Mesothelial cell of epicardium (in vitro differentiated cells): Measurements from ENCODE around the gene GIMAP8. TPM values are rescaled to one million over a fixed set of nuclear protein-coding genes. Genes with fewer than 3 reads are reported as not detected.
"Not testable (repeated sequence)": the region's sequence is repeated elsewhere in the genome, so short reads cannot be mapped to it uniquely, and the experiment has no call there.

Source experiments
- DNase-seq, 2 experiments: peaks; one replicate each; pipeline ENCODE4 v3.0.0; 2021; ENCODE audit warnings: low spot score in 2 of 2; ENCODE audit not compliant: unreplicated experiment in 2 of 2
- H3K27ac Mint-ChIP-seq: 2 replicates; pipeline ENCODE4 v1.8.0; 2021; ENCODE audit warnings: mixed read lengths
- H3K27me3 Mint-ChIP-seq: 2 replicates; pipeline ENCODE4 v1.8.0; 2021; ENCODE audit warnings: low read depth, mixed read lengths
- H3K36me3 Mint-ChIP-seq: 2 replicates; pipeline ENCODE4 v1.8.0; 2021; ENCODE audit warnings: mixed read lengths
- H3K4me1 Mint-ChIP-seq: 2 replicates; pipeline ENCODE4 v1.8.0; 2021; ENCODE audit warnings: mixed read lengths
- H3K4me3 Mint-ChIP-seq: 2 replicates; pipeline ENCODE4 v1.8.0; 2021; ENCODE audit warnings: mild to moderate bottlenecking, moderate library complexity, mixed read lengths
- H3K9me3 Mint-ChIP-seq: 2 replicates; pipeline ENCODE4 v1.8.0; 2021; ENCODE audit warnings: mixed read lengths
- total RNA-seq: library from RNA; stranded (reverse); gene quantifications from 3 replicates; pipeline ENCODE4 v1.2.1, GENCODE V29; 2021
- TF ChIP-seq, protein P1 (sequence below): fragments of 200-600 bp; sonication (generic); IDR thresholded peaks from one replicate; pipeline ENCODE4 v1.5.0; 2021; ENCODE audit warnings: antibody characterized with exemption; ENCODE audit not compliant: unreplicated experiment

The GIMAP8 gene
- total RNA-seq, 1 donor from 2014 or later = not detected

DNA sequence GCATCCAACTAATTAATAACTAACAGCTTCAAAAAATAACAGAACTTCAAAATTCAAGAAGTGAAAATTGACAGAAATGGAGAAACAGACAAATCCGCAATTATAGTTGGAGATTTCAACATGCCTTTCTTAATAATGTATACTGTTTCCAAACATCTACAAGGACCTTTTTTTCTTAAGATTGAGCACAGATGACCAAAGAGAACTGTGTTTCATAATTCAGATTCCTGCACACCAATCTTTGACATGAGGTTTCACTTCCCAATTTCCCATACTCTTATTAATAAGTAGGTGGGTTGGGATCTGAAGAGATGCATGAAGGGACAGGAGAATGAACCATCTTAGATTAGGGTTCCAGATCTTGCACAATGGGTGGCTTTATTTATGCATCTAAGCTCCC lies 39.4 kb downstream of the GIMAP8 start:
- TF ChIP-seq, protein P1, sequence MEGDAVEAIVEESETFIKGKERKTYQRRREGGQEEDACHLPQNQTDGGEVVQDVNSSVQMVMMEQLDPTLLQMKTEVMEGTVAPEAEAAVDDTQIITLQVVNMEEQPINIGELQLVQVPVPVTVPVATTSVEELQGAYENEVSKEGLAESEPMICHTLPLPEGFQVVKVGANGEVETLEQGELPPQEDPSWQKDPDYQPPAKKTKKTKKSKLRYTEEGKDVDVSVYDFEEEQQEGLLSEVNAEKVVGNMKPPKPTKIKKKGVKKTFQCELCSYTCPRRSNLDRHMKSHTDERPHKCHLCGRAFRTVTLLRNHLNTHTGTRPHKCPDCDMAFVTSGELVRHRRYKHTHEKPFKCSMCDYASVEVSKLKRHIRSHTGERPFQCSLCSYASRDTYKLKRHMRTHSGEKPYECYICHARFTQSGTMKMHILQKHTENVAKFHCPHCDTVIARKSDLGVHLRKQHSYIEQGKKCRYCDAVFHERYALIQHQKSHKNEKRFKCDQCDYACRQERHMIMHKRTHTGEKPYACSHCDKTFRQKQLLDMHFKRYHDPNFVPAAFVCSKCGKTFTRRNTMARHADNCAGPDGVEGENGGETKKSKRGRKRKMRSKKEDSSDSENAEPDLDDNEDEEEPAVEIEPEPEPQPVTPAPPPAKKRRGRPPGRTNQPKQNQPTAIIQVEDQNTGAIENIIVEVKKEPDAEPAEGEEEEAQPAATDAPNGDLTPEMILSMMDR = no peak
- no peak for DNase-seq
- Mint-ChIP-seq H3K4me1 (no peaks in the 10 kb centered on the region), H3K27me3 (peaks cover 4% of the 10 kb centered on the region), H3K36me3 (no peaks in the 10 kb centered on the region), H3K4me3 (no peak overlapping the region), H3K9me3 (peaks cover 4% of the 10 kb centered on the region), H3K27ac (no peak overlapping the region)

DNA sequence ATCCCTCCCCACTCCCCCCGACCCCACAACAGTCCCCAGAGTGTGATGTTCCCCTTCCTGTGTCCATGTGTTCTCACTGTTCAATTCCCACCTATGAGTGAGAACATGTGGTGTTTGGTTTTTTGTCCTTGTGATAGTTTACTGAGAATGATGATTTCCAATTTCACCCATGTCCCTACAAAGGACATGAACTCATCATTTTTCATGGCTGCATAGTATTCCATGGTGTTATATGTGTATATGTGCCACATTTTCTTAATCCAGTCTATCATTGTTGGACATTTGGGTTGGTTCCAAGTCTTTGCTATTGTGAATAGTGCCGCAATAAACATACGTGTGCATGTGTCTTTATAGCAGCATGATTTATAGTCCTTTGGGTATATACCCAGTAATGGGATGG lies 43.0 kb downstream of the GIMAP8 start:
- H3K4me3 Mint-ChIP-seq, H3K27me3 Mint-ChIP-seq, H3K4me1 Mint-ChIP-seq, H3K27ac Mint-ChIP-seq, H3K36me3 Mint-ChIP-seq, DNase-seq: not testable (repeated sequence)
- H3K9me3 Mint-ChIP-seq = peaks cover 13% of the 10 kb centered on the region

DNA sequence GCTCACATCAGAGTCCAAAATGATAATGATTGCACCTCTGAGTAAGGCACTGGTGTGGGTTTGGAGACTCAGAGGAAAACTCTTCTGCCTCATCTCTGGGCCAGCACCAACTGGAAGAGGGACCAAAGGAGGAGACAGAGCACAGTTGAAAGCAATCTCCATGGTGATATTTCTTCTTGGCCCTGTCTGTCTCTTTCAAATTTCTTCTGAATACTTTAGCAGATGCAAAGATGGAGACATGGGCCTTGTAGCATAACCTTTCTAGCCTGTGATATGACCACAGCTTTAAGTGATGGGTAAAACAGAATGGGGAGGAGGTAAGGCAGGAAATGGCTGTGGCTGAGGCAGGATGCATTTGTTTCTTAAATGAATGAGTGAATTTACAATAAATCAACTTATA lies 52.1 kb downstream of the GIMAP8 start:
- TF ChIP-seq, protein P1 = no peak
- peaks cover 21% of the 10 kb centered on the region for H3K9me3 Mint-ChIP-seq

DNA sequence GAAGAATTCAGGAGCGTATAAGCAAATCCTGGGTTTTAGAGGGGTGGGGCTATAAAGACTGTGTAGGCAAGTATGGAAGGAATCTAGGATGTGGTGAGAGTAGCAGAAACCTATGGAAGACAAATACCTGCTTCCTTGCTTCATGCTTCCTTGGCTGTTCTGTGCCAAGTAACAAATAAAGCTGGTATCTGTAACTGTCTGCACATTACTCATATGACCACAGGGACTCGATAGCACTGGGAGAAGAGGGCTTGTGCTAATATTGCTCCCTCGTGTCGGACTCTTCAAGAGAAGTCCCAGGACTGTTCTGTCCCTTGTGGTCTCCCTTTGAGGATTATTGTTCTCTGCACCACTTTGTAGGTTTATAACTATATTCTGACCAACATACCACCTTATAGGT lies 52.7 kb downstream of the GIMAP8 start:
- TF ChIP-seq, protein P1 = no peak
- no peak for DNase-seq
- H3K4me1 Mint-ChIP-seq = no peaks in the 10 kb centered on the region
- no peak overlapping the region for H3K4me3 Mint-ChIP-seq
- no peaks in the 10 kb centered on the region for H3K36me3 Mint-ChIP-seq
- peaks cover 4% of the 10 kb centered on the region for H3K27me3 Mint-ChIP-seq
- no peak overlapping the region for H3K27ac Mint-ChIP-seq
- H3K9me3 Mint-ChIP-seq = peaks cover 18% of the 10 kb centered on the region

More for the DNA sequence above, 52.1 kb downstream of the GIMAP8 start:
- Mint-ChIP-seq H3K27ac (no peak overlapping the region), H3K4me3 (no peak overlapping the region), H3K36me3 (no peaks in the 10 kb centered on the region), H3K4me1 (no peaks in the 10 kb centered on the region), H3K27me3 (peaks cover 4% of the 10 kb centered on the region)
- DNase-seq = no peak

DNA sequence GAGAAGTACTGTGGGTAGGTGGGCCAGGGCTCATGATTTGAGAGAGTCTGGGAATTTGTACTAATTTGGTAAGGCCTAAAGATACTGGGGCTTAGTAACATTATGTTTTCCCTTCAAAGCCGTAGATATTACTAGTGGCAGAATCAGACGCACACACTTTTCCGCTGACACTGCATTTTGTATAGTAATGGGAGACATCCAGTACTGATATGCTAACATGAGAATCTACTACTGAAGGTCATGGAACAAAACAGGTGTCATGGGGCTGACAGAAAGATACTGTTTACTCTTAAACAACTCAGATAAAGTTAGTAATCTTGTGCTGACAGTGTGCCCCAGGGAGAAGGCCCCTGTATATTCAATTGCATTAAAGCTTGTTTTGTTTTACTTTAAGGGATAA lies 53.2 kb downstream of the GIMAP8 start:
- Mint-ChIP-seq H3K9me3 (peaks cover 15% of the 10 kb centered on the region), H3K27ac (no peak overlapping the region), H3K27me3 (peaks cover 4% of the 10 kb centered on the region), H3K4me1 (no peaks in the 10 kb centered on the region), H3K4me3 (no peak overlapping the region), H3K36me3 (no peaks in the 10 kb centered on the region)
- TF ChIP-seq, protein P1 = no peak
- no peak for DNase-seq

DNA sequence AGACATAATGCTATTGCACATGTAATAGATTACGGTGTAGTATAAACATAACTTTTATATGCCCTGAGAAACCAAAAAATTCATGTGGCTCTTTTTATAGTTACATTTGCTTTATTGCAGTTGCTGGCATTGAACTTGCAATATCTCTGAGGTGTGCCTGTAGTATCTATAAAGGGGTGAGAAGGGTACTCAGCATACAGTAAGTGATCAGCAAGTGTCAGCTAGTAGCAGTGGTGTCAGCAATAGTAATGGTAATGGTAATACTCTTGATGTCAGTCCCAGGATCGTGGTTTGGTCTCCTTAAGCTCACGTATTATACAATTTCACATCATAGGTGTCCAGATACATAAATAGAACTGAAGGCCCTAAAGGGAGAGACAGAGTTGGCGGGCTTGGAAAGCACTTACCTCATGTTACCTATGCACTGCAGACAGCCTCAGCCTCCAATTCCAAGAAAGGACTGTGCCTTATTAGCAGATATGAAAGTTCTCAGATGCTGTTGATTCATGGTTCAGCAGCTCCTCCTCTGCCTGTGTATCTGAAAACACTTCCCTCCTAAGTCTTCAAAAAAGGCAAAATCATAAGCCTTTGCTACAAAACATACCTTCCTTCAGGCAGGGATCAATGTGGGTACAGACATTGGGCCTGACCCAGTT lies 57.6 kb downstream of the GIMAP8 start:
- Mint-ChIP-seq H3K27me3 (no peaks in the 10 kb centered on the region), H3K27ac (no peak overlapping the region), H3K4me3 (no peak overlapping the region), H3K36me3 (no peaks in the 10 kb centered on the region), H3K4me1 (no peaks in the 10 kb centered on the region), H3K9me3 (no peaks in the 10 kb centered on the region)
- no peak for DNase-seq
- TF ChIP-seq, protein P1 = no peak
